Measurements from ENCODE around the gene STAB1.

STAB1 gene

GRCh38 chr3:52512105-52512504 lies 17.0 kb downstream of the STAB1 start:
- no peak for DNase-seq

- DNase-seq: no peak
These were observed 17.6 kb downstream of the STAB1 start for GRCh38 chr3:52512727-52513126.

GRCh38 chr3:52513281-52513680 lies 18.1 kb downstream of the STAB1 start:
- no peak for DNase-seq

DNA sequence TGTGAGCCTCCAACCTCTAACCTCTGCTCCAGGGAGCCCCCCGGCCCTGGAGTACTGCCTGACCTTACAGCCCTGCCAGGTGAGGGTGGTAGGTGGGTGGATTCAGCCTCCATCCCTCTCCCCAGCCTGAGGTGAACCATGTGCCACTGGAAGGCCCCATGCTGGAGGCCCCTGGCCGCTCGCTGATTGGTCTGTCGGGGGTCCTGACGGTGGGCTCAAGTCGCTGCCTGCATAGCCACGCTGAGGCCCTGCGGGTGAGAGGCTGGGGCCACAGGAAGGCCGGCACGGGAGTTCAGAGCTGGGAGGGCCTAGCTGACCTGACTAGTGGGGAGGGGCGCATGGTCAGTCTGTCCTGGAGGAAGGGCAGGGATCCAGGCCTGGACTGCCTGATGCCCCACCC lies 19.4 kb downstream of the STAB1 start:
- DNase-seq: no peak

DNA sequence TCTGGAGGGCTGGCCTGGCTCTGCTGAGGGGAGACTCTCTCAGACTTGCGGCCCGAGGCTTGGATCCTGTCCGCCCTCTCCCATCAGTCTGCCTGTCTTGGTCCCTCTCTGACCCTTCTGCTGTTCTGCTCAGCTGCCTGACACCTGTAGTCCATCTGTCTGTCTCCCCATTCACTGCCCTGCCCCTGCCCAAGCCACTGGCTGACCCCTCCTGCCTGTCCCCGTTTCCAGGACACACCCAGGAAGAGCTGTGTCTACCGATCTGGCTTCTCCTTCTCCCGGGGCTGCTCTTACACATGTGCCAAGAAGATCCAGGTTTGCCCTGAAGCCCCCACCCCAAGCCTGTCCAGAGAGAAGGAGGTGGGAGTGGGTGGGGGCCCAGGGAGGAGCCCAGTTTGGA lies 20.1 kb downstream of the STAB1 start:
- no peak for DNase-seq

GRCh38 chr3:52516509-52517195 lies 21.5 kb downstream of the STAB1 start:
- DNase-seq: no peak

- DNase-seq: no peak
These were observed 22.9 kb downstream of the STAB1 start for GRCh38 chr3:52517796-52518722.

- no peak for DNase-seq
These were observed 23.7 kb downstream of the STAB1 start for GRCh38 chr3:52518723-52519444.

- no peak for DNase-seq
These were observed 24.5 kb downstream of the STAB1 start for GRCh38 chr3:52519445-52520140.

GRCh38 chr3:52520141-52520667 lies 25.1 kb downstream of the STAB1 start:
- no peak for DNase-seq

DNA sequence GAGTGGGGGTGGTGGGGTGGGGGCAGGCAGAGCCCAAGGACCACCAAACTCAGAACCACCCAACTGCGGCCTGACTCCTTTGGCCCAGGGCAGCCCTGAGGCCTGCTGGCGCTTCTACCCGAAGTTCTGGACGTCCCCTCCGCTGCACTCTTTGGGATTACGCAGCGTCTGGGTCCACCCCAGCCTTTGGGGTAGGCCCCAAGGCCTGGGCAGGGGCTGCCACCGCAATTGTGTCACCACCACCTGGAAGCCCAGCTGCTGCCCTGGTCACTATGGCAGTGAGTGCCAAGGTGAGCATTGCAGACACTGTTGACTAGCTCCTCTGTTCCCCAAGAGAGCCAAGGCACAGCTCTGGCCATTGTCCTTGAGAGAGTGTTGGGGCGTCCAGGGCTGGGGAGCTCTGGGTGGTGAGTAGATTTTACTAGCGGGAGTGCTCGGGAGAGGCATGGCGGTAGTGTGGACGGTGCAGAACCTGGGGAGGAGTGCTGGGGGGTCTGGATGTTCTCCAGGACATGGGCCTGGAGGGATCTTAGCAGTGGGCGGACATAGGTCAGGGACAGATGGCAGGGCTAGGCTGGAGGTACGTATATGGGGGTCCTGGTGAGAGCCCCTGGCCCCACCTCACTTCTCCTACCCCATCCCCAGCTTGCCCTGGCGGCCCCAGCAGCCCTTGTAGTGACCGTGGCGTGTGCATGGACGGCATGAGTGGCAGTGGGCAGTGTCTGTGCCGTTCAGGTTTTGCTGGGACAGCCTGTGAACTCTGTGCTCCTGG lies 25.8 kb downstream of the STAB1 start:
- DNase-seq: no peak

GRCh38 chr3:52521488-52521824 lies 26.3 kb downstream of the STAB1 start:
- DNase-seq: no peak

DNA sequence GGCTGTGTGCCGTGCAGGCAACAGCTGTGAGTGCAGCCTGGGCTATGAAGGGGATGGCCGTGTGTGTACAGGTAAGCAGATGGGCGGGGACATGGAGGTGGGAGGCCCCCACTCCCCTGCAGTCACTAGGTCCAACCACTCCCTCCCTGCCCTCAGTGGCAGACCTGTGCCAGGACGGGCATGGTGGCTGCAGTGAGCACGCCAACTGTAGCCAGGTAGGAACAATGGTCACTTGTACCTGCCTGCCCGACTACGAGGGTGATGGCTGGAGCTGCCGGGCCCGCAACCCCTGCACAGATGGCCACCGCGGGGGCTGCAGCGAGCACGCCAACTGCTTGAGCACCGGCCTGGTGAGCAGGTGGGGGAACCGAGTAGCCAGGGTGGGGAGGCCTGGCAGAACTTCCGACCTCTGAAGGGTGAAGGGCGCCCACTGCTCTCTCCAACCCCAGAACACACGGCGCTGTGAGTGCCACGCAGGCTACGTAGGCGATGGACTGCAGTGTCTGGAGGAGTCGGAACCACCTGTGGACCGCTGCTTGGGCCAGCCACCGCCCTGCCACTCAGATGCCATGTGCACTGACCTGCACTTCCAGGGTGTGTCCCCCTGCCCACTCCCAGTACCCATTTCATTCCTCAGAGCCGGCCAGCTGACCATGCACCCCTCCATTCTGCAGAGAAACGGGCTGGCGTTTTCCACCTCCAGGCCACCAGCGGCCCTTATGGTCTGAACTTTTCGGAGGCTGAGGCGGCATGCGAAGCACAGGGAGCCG lies 26.9 kb downstream of the STAB1 start:
- no peak for DNase-seq

DNA sequence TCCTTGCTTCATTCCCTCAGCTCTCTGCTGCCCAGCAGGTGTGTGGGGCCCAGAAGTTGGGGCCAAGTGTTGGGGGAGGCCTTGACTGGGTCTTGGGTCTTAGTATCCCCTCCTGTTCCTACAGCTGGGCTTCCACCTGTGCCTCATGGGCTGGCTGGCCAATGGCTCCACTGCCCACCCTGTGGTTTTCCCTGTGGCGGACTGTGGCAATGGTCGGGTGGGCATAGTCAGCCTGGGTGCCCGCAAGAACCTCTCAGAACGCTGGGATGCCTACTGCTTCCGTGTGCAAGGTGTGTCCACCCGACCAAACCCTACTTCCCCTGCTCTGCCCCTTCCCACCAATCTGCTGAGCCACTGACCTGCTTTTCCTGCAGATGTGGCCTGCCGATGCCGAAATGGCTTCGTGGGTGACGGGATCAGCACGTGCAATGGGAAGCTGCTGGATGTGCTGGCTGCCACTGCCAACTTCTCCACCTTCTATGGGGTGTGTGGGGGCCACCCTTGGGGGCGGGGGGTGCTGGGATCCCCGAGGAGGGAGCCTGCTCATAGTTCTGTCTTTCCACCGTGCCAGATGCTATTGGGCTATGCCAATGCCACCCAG lies 27.6 kb downstream of the STAB1 start:
- no peak for DNase-seq

DNA sequence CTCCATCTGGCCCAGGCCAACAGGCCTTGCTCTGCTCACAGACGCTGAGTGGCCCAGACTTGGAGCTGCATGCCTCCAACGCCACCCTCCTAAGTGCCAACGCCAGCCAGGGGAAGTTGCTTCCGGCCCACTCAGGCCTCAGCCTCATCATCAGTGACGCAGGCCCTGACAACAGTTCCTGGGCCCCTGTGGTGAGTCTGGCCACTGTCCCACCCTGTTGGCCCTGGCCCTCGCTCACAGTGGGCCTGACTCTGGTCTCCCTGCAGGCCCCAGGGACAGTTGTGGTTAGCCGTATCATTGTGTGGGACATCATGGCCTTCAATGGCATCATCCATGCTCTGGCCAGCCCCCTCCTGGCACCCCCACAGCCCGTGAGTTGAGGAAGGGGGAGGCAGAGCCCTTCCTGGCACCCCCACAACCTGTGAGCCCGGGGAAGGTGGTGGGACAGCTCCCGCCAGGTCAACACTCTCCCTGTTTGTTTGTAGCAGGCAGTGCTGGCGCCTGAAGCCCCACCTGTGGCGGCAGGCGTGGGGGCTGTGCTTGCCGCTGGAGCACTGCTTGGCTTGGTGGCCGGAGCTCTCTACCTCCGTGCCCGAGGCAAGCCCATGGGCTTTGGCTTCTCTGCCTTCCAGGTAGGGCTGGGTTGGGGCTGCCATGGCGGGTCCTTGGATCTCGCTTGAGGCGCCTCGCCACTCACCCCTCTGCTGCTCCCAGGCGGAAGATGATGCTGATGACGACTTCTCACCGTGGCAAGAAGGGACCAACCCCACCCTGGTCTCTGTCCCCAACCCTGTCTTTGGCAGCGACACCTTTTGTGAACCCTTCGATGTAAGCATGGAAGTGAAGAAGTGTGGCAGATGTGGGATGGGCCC lies 28.5 kb downstream of the STAB1 start:
- no peak for DNase-seq

GRCh38 chr3:52524258-52524751 lies 29.2 kb downstream of the STAB1 start:
- DNase-seq: no peak

GRCh38 chr3:52524752-52525679 lies 29.9 kb downstream of the STAB1 start:
- no peak for DNase-seq

Measured in NCI-H2171 (cell line).